HCT116 (cell line): ENCODE measurements around the gene RIMS1. TPM values are rescaled to one million over a fixed set of nuclear protein-coding genes. Genes with fewer than 3 reads are reported as not detected.

Experiments
- ATAC-seq: fragments of 200-7000 bp; cut with Tn5 transposase; 2 replicates; pipeline ENCODE4 v1.9.1; 2020; ENCODE audit warnings: mild to moderate bottlenecking, moderate library complexity
- BruUV-seq: library from RNA; stranded (reverse); fragments of 400-500 nt; replicated peaks from 2 replicates; lab custom pipeline; 2021; lab: Mats Ljungman, UMichigan
- CTCF ChIA-PET: fragments of 300-600 bp; sonication (Branson Sonifier 250); formaldehyde crosslinking; loops from one replicate; lab custom pipeline; 2021; ENCODE audit warnings: antibody characterized with exemption; lab: Charles Lee
- POLR2A ChIA-PET: fragments of 300-600, 350-600 bp; sonication (Branson Sonifier 250); formaldehyde crosslinking; loops from one replicate; lab custom pipeline; 2021; ENCODE audit warnings: antibody characterized with exemption; lab: Charles Lee
- RAD21 ChIA-PET, 2 experiments: fragments of 300-600 bp; sonication (Branson Sonifier 250); formaldehyde crosslinking; loops; one replicate each; lab custom pipeline; 2023; ENCODE audit warnings: low total read pairs in 2 of 2; ENCODE audit not compliant: uncharacterized antibody in 2 of 2, unreplicated experiment in 2 of 2, low non-redundant PET in 1 of 2; lab: Charles Lee
- DNase-seq: peaks from one replicate; pipeline ENCODE4 v3.0.0-alpha.2; 2010; ENCODE audit warnings: low read depth, low spot score
- H2AFZ ChIP-seq: fragments of 200-600 bp; shearing (Covaris generic), sonication (generic); 2 replicates; pipeline ENCODE4 v1.6.1; 2017; ENCODE audit warnings: low read depth, mixed run types, mixed read lengths, antibody characterized with exemption, low read length; ENCODE audit not compliant: poor library complexity, severe bottlenecking
- H3K27ac ChIP-seq: 2 replicates; pipeline ENCODE4 v1.5.1; 2012; ENCODE audit warnings: low read depth, low read length
- H3K27me3 ChIP-seq: fragments of 200-600 bp; sonication (generic); 2 replicates; pipeline ENCODE4 v1.6.1; 2016; ENCODE audit warnings: mixed run types, low read length, mixed read lengths; ENCODE audit not compliant: insufficient read depth
- H3K36me3 ChIP-seq, 2 experiments: fragments of 200-500 bp in 1 of 2; fragments of 200-600 bp in 1 of 2; sonication (Bioruptor generic) in 1 of 2; sonication (generic) in 1 of 2; 2 replicates each; pipeline versions ENCODE4 v1.5.1 to v1.6.1; 2014 to 2016; ENCODE audit warnings: low read length in 2 of 2, inconsistent platforms in 1 of 2, mixed read lengths in 1 of 2, mixed run types in 1 of 2; ENCODE audit not compliant: insufficient read depth in 2 of 2, control insufficient read depth in 1 of 2
- H3K4me1 ChIP-seq, 2 experiments: fragments of 200-600 bp in 1 of 2; sonication (generic) in 1 of 2; 2 replicates each; pipeline versions ENCODE4 v1.5.1 to v1.6.1; 2012 to 2017; ENCODE audit warnings: low read length in 2 of 2, inconsistent platforms in 1 of 2, mild to moderate bottlenecking in 1 of 2, mixed read lengths in 1 of 2, mixed run types in 1 of 2, moderate library complexity in 1 of 2; ENCODE audit not compliant: insufficient read depth in 2 of 2, control insufficient read depth in 1 of 2
- H3K4me2 ChIP-seq: fragments of 200-600 bp; sonication (generic); 2 replicates; pipeline ENCODE4 v1.6.1; 2017; ENCODE audit warnings: mixed run types, low read length, mixed read lengths
- H3K4me3 ChIP-seq, 2 experiments: fragments of 200-600 bp in 1 of 2; sonication (generic) in 1 of 2; replicated peaks in 1 of 2; 2 replicates each; pipeline ENCODE4 v1.5.1; 2011 to 2016; ENCODE audit warnings: low read length in 2 of 2, control low read depth in 1 of 2, low read depth in 1 of 2, mild to moderate bottlenecking in 1 of 2, mixed read lengths in 1 of 2, mixed run types in 1 of 2
- H3K79me2 ChIP-seq: fragments of 200-600 bp; sonication (generic); 2 replicates; pipeline ENCODE4 v1.6.1; 2017; ENCODE audit warnings: mild to moderate bottlenecking, mixed run types, low read length, moderate library complexity, mixed read lengths; ENCODE audit not compliant: insufficient read depth
- H3K9ac ChIP-seq: fragments of 200-600 bp; sonication (generic); 2 replicates; pipeline ENCODE4 v1.6.1; 2016; ENCODE audit warnings: low read length, mixed read lengths
- H3K9me2 ChIP-seq: fragments of 200-600 bp; sonication (generic), shearing (Covaris generic); 2 replicates; pipeline ENCODE4 v1.6.1; 2017; ENCODE audit warnings: mixed run types, mild to moderate bottlenecking, moderate library complexity; ENCODE audit not compliant: insufficient read depth
- H3K9me3 ChIP-seq, 2 experiments: fragments of 200-500 bp in 1 of 2; fragments of 200-600 bp in 1 of 2; sonication (Bioruptor generic) in 1 of 2; sonication (generic) in 1 of 2; 2 replicates each; pipeline ENCODE4 v1.6.1; 2014 to 2017; ENCODE audit warnings: low read length in 2 of 2, mixed read lengths in 2 of 2, inconsistent platforms in 1 of 2, low read depth in 1 of 2, mild to moderate bottlenecking in 1 of 2, mixed run types in 1 of 2, moderate library complexity in 1 of 2; ENCODE audit not compliant: control insufficient read depth in 1 of 2, insufficient read depth in 1 of 2
- H4K20me1 ChIP-seq: fragments of 200-600 bp; sonication (generic), shearing (Covaris generic); 2 replicates; pipeline ENCODE4 v1.6.1; 2017; ENCODE audit warnings: mixed run types, mild to moderate bottlenecking, moderate library complexity; ENCODE audit not compliant: insufficient read depth
- CBX3 ChIP-seq: IDR thresholded peaks from 2 replicates; pipeline ENCODE4 v1.6.1; 2012; ENCODE audit warnings: low read depth
- CEBPB ChIP-seq: IDR thresholded peaks from 2 replicates; pipeline ENCODE4 v1.6.1; 2012; ENCODE audit warnings: low read depth
- EGR1 ChIP-seq: IDR thresholded peaks from 2 replicates; pipeline ENCODE4 v1.6.1; 2012; ENCODE audit warnings: low read depth
- ELF1 ChIP-seq: IDR thresholded peaks from 2 replicates; pipeline ENCODE4 v1.6.1; 2012; ENCODE audit warnings: low read depth, borderline replicate concordance
- EZH2phosphoT487 ChIP-seq: fragments of 200-600 bp; IDR thresholded peaks from 2 replicates; pipeline ENCODE4 v1.6.1; 2018; ENCODE audit warnings: antibody characterized with exemption, borderline replicate concordance
- JUND ChIP-seq: IDR thresholded peaks from 2 replicates; pipeline ENCODE4 v1.6.1; 2012
- MAX ChIP-seq: IDR thresholded peaks from 2 replicates; pipeline ENCODE4 v1.6.1; 2012
- POLR2A ChIP-seq: IDR thresholded peaks from 2 replicates; pipeline ENCODE4 v1.7.0; 2011; ENCODE audit warnings: borderline replicate concordance; ENCODE audit not compliant: insufficient read depth, insufficient read length; ENCODE audit errors: extremely low read depth
- POLR2AphosphoS5 ChIP-seq: IDR thresholded peaks from 2 replicates; pipeline ENCODE4 v1.6.1; 2011; ENCODE audit warnings: mild to moderate bottlenecking, low read depth, low read length, moderate library complexity
- RAD21 ChIP-seq: IDR thresholded peaks from 2 replicates; pipeline ENCODE4 v1.6.1; 2012; ENCODE audit warnings: low read depth, mild to moderate bottlenecking
- REST ChIP-seq: IDR thresholded peaks from 2 replicates; pipeline ENCODE4 v1.6.1; 2012; ENCODE audit warnings: low read depth
- SIN3A ChIP-seq: IDR thresholded peaks from 2 replicates; pipeline ENCODE4 v1.6.1; 2012; ENCODE audit warnings: low read depth
- SP1 ChIP-seq: IDR thresholded peaks from 2 replicates; pipeline ENCODE4 v1.6.1; 2012; ENCODE audit warnings: low read depth
- SRF ChIP-seq: IDR thresholded peaks from 2 replicates; pipeline ENCODE4 v1.6.1; 2012; ENCODE audit warnings: low read depth
- TCF7L2 ChIP-seq: IDR thresholded peaks from 2 replicates; pipeline ENCODE4 v1.7.0; 2011; ENCODE audit warnings: borderline replicate concordance, inconsistent platforms; ENCODE audit not compliant: insufficient read depth, insufficient read length; ENCODE audit errors: extremely low read depth
- YY1 ChIP-seq: IDR thresholded peaks from 2 replicates; pipeline ENCODE4 v1.6.1; 2011; ENCODE audit warnings: low read length, low read depth, moderate library complexity, mild to moderate bottlenecking; ENCODE audit not compliant: insufficient replicate concordance; ENCODE audit errors: extremely low read depth
- ZFX ChIP-seq: fragments of 450-650 bp; IDR thresholded peaks from 2 replicates; pipeline ENCODE4 v1.6.1; 2017
- ZNF274 ChIP-seq: fragments of 200-500 bp; sonication (Bioruptor generic); IDR thresholded peaks from 2 replicates; pipeline ENCODE4 v1.6.1; 2014; ENCODE audit warnings: mild to moderate bottlenecking, low read depth, low read length, inconsistent platforms
- intact Hi-C: fragments of 100-400 bp; cut with micrococcal nuclease; formaldehyde crosslinking; loops from 2 replicates; pipeline ENCODE4 v1.10.0; 2022
- total RNA-seq: library from RNA; stranded (reverse); gene quantifications from one replicate; pipeline ENCODE4 v1.2.1, GENCODE V29; 2021; ENCODE audit not compliant: unreplicated experiment
- TF ChIP-seq, protein P1 (sequence below), 3 experiments: fragments of 200-600 bp in 1 of 3; sonication (generic) in 1 of 3; IDR thresholded peaks in 2 of 3; conservative IDR thresholded peaks in 1 of 3; 2 replicates each; pipeline ENCODE4 v1.5.1; 2012 to 2017; ENCODE audit warnings: low read depth in 2 of 3, low read length in 2 of 3, antibody characterized with exemption in 1 of 3, borderline replicate concordance in 1 of 3, control low read depth in 1 of 3, mild to moderate bottlenecking in 1 of 3, mixed read lengths in 1 of 3, mixed run types in 1 of 3, moderate library complexity in 1 of 3; ENCODE audit not compliant: insufficient read depth in 1 of 3

RIMS1 gene
- total RNA-seq, 1 experiment from 2014 or later: not detected

GRCh38 chr6:72371473-72371872, 485.1 kb downstream of the RIMS1 start:
- Histone ChIP-seq H3K36me3 (no peaks in the 10 kb centered on the region), H3K79me2 (no peaks in the 10 kb centered on the region), H4K20me1 (no peaks in the 10 kb centered on the region), H3K27ac (no peak overlapping the region), H3K9me2 (no peaks in the 10 kb centered on the region), H3K4me1 (no peaks in the 10 kb centered on the region), H2AFZ (no peak overlapping the region), H3K4me2 (no peak overlapping the region), H3K27me3 (peaks cover 15% of the 10 kb centered on the region), H3K9me3 (no peaks in the 10 kb centered on the region), H3K9ac (no peak overlapping the region), H3K4me3 (no peak overlapping the region)
- CTCF ChIA-PET: no interaction called here
- ATAC-seq: no peak
- no TSS peak for BruUV-seq
- no peak for DNase-seq
- RAD21 ChIA-PET: no interaction called here
- TF ChIP-seq TCF7L2 (no peak), EGR1 (no peak), ZNF274 (no peak), SIN3A (no peak), JUND (no peak), RAD21 (no peak), SRF (no peak), CEBPB (no peak), REST (no peak), EZH2phosphoT487 (no peak), ZFX (no peak), CBX3 (no peak), SP1 (no peak), MAX (no peak), ELF1 (no peak), POLR2AphosphoS5 (no peak), YY1 (no peak), POLR2A (no peak)
- TF ChIP-seq, protein P1, sequence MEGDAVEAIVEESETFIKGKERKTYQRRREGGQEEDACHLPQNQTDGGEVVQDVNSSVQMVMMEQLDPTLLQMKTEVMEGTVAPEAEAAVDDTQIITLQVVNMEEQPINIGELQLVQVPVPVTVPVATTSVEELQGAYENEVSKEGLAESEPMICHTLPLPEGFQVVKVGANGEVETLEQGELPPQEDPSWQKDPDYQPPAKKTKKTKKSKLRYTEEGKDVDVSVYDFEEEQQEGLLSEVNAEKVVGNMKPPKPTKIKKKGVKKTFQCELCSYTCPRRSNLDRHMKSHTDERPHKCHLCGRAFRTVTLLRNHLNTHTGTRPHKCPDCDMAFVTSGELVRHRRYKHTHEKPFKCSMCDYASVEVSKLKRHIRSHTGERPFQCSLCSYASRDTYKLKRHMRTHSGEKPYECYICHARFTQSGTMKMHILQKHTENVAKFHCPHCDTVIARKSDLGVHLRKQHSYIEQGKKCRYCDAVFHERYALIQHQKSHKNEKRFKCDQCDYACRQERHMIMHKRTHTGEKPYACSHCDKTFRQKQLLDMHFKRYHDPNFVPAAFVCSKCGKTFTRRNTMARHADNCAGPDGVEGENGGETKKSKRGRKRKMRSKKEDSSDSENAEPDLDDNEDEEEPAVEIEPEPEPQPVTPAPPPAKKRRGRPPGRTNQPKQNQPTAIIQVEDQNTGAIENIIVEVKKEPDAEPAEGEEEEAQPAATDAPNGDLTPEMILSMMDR (IDR thresholded peaks at IDR 0.05 in 2 of 3, conservative IDR thresholded peaks at IDR 0.05 in 1 of 3; ENCODE audit: borderline replicate concordance in 1 of 3, insufficient read depth in 1 of 3, low read depth in 2 of 3, low read length in 2 of 3): no peak
- POLR2A ChIA-PET: no interaction called here
- intact Hi-C loops: no loop called here
